GM18511 (cell line): ENCODE results near the gene POLK.
A peak's percentile ranks its signal among the peaks of the same experiment; 100 is the strongest.
"Not testable (repeated sequence)": the region's sequence is repeated elsewhere in the genome, so short reads cannot be mapped to it uniquely, and the experiment has no call there.

ENCODE experiments used
- ATAC-seq: cut with Tn5 transposase; IDR thresholded peaks from one replicate; pipeline ENCODE4 v1.9.1; 2021; ENCODE audit warnings: mild to moderate bottlenecking, moderate library complexity; ENCODE audit not compliant: unreplicated experiment

Gene POLK

GRCh38 chr5:75511435-75512382 is at the start of gene POLK, which contains the start of gene CERT1:
POLK (plus strand) TSS chr5:75511891.
CERT1 (minus strand) TSS chr5:75511629; CDS start chr5:75511207, 422 bp downstream.
- ATAC-seq = peak; percentile 85

GRCh38 chr5:75463726-75464125 is 48.0 kb upstream of the POLK start:
- no peak for ATAC-seq

- no peak for ATAC-seq
Observed at GRCh38 chr5:75465480-75465879, 46.2 kb upstream of the POLK start.

- no peak for ATAC-seq
Observed at GRCh38 chr5:75466006-75466716, 45.5 kb upstream of the POLK start.

- no peak for ATAC-seq
Observed at GRCh38 chr5:75468593-75468992, 43.1 kb upstream of the POLK start.

- no peak for ATAC-seq
Observed at GRCh38 chr5:75469017-75469416, 42.7 kb upstream of the POLK start.

- ATAC-seq = no peak
Observed at GRCh38 chr5:75471193-75471592, 40.5 kb upstream of the POLK start.

GRCh38 chr5:75472973-75473372 is 38.7 kb upstream of the POLK start:
- no peak for ATAC-seq

- ATAC-seq = no peak
Observed at GRCh38 chr5:75473463-75473862, 38.2 kb upstream of the POLK start.

- ATAC-seq = no peak
Observed at GRCh38 chr5:75475364-75475763, 36.3 kb upstream of the POLK start.

GRCh38 chr5:75481024-75481423 is 30.7 kb upstream of the POLK start:
- ATAC-seq = no peak

- ATAC-seq = no peak
Observed at GRCh38 chr5:75482482-75482881, 29.2 kb upstream of the POLK start.

GRCh38 chr5:75484605-75485004 is 27.1 kb upstream of the POLK start:
- no peak for ATAC-seq

- not testable (repeated sequence) for ATAC-seq
Observed at GRCh38 chr5:75489847-75490246, 21.8 kb upstream of the POLK start.

GRCh38 chr5:75491621-75492020 is 20.1 kb upstream of the POLK start:
- no peak for ATAC-seq

GRCh38 chr5:75496026-75496425 is 15.7 kb upstream of the POLK start:
- ATAC-seq = no peak

GRCh38 chr5:75498208-75498777 is 13.4 kb upstream of the POLK start:
- no peak for ATAC-seq

GRCh38 chr5:75498875-75499274 is 12.8 kb upstream of the POLK start:
- not testable (repeated sequence) for ATAC-seq

- not testable (repeated sequence) for ATAC-seq
Observed at GRCh38 chr5:75505112-75505511, 6.6 kb upstream of the POLK start.

- no peak for ATAC-seq
Observed at GRCh38 chr5:75507841-75508240, 3.9 kb upstream of the POLK start.

- no peak for ATAC-seq
Observed at GRCh38 chr5:75509546-75509945, 2.1 kb upstream of the POLK start.

- no peak for ATAC-seq
Observed at GRCh38 chr5:75509956-75510355, 1.7 kb upstream of the POLK start.
